Measurements from ENCODE around the gene SMC6. TPM values are rescaled to one million over a fixed set of nuclear protein-coding genes. Genes with fewer than 3 reads are reported as not detected.

SMC6 gene
- total and polyA plus RNA-seq, 3 donors from 2014 or later, result 21.7 to 79.0 (median 73.8) TPM

DNA sequence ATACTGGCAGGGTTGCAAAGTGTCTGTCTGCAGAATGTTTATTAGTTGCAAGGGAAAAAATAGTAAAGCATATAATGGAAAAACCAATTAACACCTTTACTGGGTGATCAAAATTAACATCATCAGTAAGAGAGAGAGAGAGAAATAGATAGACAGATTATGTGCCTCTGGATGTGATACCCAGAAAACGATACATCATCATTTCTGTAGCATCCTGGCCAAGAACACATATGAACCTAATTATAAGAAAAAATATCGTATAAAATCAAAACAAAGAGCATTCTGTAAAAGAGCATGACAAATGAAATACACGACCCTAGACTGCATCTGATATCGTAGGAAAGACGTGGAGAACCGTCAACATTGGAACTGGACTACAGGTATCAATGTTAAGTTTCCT lies 64.6 kb downstream of the SMC6 start:
- no peak overlapping the region for H3K4me3 ChIP-seq
- intact Hi-C loops (cut with DNase I; ENCODE audit: low total_unique reads), result no loop called here
- no peaks in the 10 kb centered on the region for H3K9me3 ChIP-seq
- no peaks in the 10 kb centered on the region for H3K4me1 ChIP-seq
- no peak for TF ChIP-seq POLR2A (IDR thresholded peaks at IDR 0.05)
- TF ChIP-seq, protein P1, sequence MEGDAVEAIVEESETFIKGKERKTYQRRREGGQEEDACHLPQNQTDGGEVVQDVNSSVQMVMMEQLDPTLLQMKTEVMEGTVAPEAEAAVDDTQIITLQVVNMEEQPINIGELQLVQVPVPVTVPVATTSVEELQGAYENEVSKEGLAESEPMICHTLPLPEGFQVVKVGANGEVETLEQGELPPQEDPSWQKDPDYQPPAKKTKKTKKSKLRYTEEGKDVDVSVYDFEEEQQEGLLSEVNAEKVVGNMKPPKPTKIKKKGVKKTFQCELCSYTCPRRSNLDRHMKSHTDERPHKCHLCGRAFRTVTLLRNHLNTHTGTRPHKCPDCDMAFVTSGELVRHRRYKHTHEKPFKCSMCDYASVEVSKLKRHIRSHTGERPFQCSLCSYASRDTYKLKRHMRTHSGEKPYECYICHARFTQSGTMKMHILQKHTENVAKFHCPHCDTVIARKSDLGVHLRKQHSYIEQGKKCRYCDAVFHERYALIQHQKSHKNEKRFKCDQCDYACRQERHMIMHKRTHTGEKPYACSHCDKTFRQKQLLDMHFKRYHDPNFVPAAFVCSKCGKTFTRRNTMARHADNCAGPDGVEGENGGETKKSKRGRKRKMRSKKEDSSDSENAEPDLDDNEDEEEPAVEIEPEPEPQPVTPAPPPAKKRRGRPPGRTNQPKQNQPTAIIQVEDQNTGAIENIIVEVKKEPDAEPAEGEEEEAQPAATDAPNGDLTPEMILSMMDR (IDR thresholded peaks at IDR 0.05), result no peak
- H3K27me3 ChIP-seq, result no peaks in the 10 kb centered on the region
- H3K36me3 ChIP-seq (ENCODE audit: low read depth, missing control alignments), result no peaks in the 10 kb centered on the region
- 86 to 87% methylated on average over 6 of the region's 6 CpGs for WGBS, 2 donors
- H3K27ac ChIP-seq, result no peak overlapping the region
- no peak for DNase-seq

DNA sequence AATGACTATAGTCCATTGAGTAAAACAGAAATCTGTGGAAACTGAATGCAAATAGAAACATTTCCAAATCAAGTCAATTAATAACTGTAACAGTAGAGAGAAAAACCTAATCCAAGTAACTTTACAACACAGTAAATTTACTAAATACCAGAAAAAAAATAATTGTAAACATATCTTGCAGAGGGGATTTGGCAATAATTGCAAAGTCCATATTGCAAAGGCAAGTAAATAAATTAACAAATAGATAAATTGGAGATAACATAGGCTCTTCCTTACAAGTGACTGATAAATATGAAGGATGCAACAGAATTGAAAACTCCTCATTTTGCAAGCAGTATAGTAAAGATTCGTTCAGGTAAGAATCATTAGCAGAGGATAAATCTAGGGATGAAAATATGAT lies 65.0 kb downstream of the SMC6 start:
- 79 to 91% methylated on average over 1 of the region's 1 CpG for WGBS, 2 donors

DNA sequence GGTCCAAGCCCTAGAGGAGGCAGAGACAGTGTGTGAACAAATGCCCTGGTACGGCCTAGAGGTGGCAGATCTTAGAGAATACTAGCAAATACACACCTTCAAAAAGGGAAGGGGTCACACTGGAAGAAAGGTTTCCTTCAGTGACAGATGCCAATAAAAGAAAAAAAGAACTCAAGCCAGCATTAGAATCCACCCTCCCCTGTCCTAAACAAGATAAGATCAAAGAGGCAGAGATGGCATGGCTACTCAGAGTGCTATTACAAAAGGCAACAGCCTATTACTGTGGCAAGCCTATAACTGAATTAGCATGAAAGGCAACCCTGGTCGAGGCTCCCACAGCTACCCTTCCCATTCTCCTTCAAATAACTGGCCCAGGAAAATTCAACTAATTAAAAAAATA lies 69.6 kb downstream of the SMC6 start:
- Histone ChIP-seq H3K4me3 (no peak overlapping the region), H3K27me3 (no peaks in the 10 kb centered on the region), H3K9me3 (no peaks in the 10 kb centered on the region), H3K36me3 (ENCODE audit: low read depth, missing control alignments) (no peaks in the 10 kb centered on the region), H3K4me1 (no peaks in the 10 kb centered on the region), H3K27ac (no peak overlapping the region)
- TF ChIP-seq, protein P1 (IDR thresholded peaks at IDR 0.05), result no peak
- no peak for TF ChIP-seq POLR2A (IDR thresholded peaks at IDR 0.05)
- intact Hi-C loops (cut with DNase I; ENCODE audit: low total_unique reads), result no loop called here
- 83 to 90% methylated on average over 2 of the region's 2 CpGs for WGBS, 2 donors
- DNase-seq, result no peak

More for the DNA sequence above, 65.0 kb downstream of the SMC6 start:
- intact Hi-C loops (cut with DNase I; ENCODE audit: low total_unique reads), result no loop called here
- no peak for DNase-seq
- Histone ChIP-seq H3K4me1 (no peaks in the 10 kb centered on the region), H3K27me3 (no peaks in the 10 kb centered on the region), H3K27ac (no peak overlapping the region), H3K36me3 (ENCODE audit: low read depth, missing control alignments) (no peaks in the 10 kb centered on the region), H3K4me3 (no peak overlapping the region), H3K9me3 (no peaks in the 10 kb centered on the region)
- TF ChIP-seq, protein P1 (IDR thresholded peaks at IDR 0.05), result no peak
- no peak for TF ChIP-seq POLR2A (IDR thresholded peaks at IDR 0.05)

DNA sequence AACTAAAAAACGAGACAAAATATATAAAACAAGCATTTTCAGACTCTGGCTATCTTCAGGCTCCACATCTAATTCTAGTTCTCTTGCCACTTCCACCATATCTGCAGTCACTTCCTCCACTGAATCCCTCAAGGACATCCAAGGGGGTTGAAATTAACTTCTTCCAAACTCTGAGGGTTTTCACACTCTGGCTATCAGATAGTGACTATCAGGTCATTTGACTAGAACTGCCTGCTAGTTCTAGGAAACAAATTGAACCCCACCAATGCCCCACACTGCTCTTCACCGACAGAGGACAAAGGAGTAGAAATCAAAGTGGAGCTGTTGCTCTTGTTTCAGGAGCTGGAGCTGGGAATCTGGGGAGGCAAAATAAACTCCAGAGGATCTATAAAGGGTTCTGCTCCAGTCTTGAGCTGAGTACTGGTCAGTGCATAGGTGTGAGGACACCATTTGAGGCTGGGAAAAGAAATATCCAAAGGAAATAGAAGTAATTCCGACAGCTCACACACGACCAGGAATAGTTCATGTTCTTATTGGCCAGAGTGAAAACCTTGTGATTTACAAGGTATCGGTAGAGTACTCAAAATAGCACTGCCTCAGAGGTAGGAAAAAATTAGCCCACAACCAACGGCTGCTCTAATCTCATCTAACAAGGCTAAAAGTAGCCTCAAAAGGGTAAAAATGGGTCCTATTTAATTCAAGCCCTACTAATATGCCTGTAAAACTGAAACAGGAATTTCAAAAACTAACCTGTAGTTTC lies 71.3 kb downstream of the SMC6 start:
- Histone ChIP-seq H3K4me3 (no peak overlapping the region), H3K9me3 (no peaks in the 10 kb centered on the region), H3K27ac (no peak overlapping the region), H3K4me1 (no peaks in the 10 kb centered on the region), H3K27me3 (no peaks in the 10 kb centered on the region), H3K36me3 (ENCODE audit: low read depth, missing control alignments) (no peaks in the 10 kb centered on the region)
- no peak for TF ChIP-seq POLR2A (IDR thresholded peaks at IDR 0.05)
- TF ChIP-seq, protein P1 (IDR thresholded peaks at IDR 0.05), result no peak
- 77 to 87% methylated on average over 6 of the region's 6 CpGs for WGBS, 2 donors
- intact Hi-C loops (cut with DNase I; ENCODE audit: low total_unique reads), result no loop called here
- no peak for DNase-seq

DNA sequence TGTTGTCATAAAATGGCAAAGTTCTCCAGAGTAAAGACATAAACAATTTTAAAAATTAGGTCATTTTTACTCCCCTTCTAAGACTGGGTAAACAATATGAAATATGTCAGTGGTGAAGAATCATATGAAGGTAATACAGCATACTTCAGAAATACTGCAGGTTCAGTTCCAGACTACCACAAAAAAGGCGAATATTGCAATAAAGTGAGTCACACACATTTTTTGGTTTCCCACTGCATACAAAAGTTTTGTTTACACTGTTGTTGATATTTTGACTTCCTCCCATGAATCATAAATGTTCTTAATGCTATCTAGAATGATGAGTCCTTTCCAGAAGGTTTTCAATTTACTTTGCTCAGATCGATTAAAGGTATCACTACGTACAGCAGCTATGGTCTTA lies 73.5 kb downstream of the SMC6 start:
- WGBS, 2 donors, result 94 to 95% methylated on average over 3 of the region's 3 CpGs
- H3K36me3 ChIP-seq (ENCODE audit: low read depth, missing control alignments), result no peaks in the 10 kb centered on the region
- TF ChIP-seq POLR2A (IDR thresholded peaks at IDR 0.05), result no peak
- TF ChIP-seq, protein P1 (IDR thresholded peaks at IDR 0.05), result no peak
- no peak overlapping the region for H3K4me3 ChIP-seq
- no peaks in the 10 kb centered on the region for H3K27me3 ChIP-seq
- intact Hi-C loops (cut with DNase I; ENCODE audit: low total_unique reads), result no loop called here
- no peak for DNase-seq
- H3K9me3 ChIP-seq, result no peaks in the 10 kb centered on the region
- H3K4me1 ChIP-seq, result no peaks in the 10 kb centered on the region
- no peak overlapping the region for H3K27ac ChIP-seq
